HEK293T (cell line): ENCODE measurements around the gene NFATC1.

Source experiments
- CTCF ChIA-PET: fragments of 350-600 bp; formaldehyde crosslinking; extraction: SDS; loops from one replicate; lab custom pipeline; 2021; ENCODE audit warnings: antibody characterized with exemption, inconsistent platforms; lab: Yijun Ruan, JAX
- POLR2A ChIA-PET: fragments of 350-600 bp; formaldehyde crosslinking; extraction: SDS; loops from one replicate; lab custom pipeline; 2020; ENCODE audit warnings: antibody characterized with exemption, inconsistent platforms; lab: Yijun Ruan, JAX
- DNase-seq: peaks from one replicate; pipeline ENCODE4 v3.0.0; 2012; ENCODE audit warnings: mixed read lengths; ENCODE audit errors: extremely low spot score
- ARNT ChIP-seq: fragments of 450-650 bp; IDR thresholded peaks from 2 replicates; pipeline ENCODE4 v1.6.1; 2017; ENCODE audit warnings: mild to moderate bottlenecking
- BHLHE40 ChIP-seq: fragments of 450-650 bp; IDR thresholded peaks from 2 replicates; pipeline ENCODE4 v1.6.1; 2016; ENCODE audit warnings: mild to moderate bottlenecking, moderate library complexity, borderline replicate concordance
- CTBP1 ChIP-seq: fragments of 450-650 bp; IDR thresholded peaks from 2 replicates; pipeline ENCODE4 v1.6.1; 2016; ENCODE audit warnings: borderline replicate concordance
- ELF4 ChIP-seq: fragments of 450-650 bp; IDR thresholded peaks from 2 replicates; pipeline ENCODE4 v1.6.1; 2017; ENCODE audit warnings: antibody characterized with exemption
- FOXA1 ChIP-seq: fragments of 450-650 bp; IDR thresholded peaks from 2 replicates; pipeline ENCODE4 v1.6.1; 2016; ENCODE audit warnings: mild to moderate bottlenecking
- FOXK2 ChIP-seq: fragments of 450-650 bp; IDR thresholded peaks from 2 replicates; pipeline ENCODE4 v1.6.1; 2016; ENCODE audit warnings: mild to moderate bottlenecking
- FOXM1 ChIP-seq: fragments of 450-650 bp; IDR thresholded peaks from 2 replicates; pipeline ENCODE4 v1.6.1; 2017; ENCODE audit warnings: mild to moderate bottlenecking, borderline replicate concordance
- HDGF ChIP-seq: fragments of 450-650 bp; IDR thresholded peaks from 2 replicates; pipeline ENCODE4 v1.6.1; 2017; ENCODE audit warnings: antibody characterized with exemption, borderline replicate concordance
- L3MBTL2 ChIP-seq: fragments of 450-650 bp; conservative IDR thresholded peaks from 2 replicates; pipeline ENCODE4 v1.6.1; 2016; ENCODE audit warnings: mild to moderate bottlenecking
- LEF1 ChIP-seq: fragments of 450-650 bp; IDR thresholded peaks from 2 replicates; pipeline ENCODE4 v1.6.1; 2017; ENCODE audit warnings: mild to moderate bottlenecking, borderline replicate concordance
- NFRKB ChIP-seq: fragments of 450-650 bp; IDR thresholded peaks from 2 replicates; pipeline ENCODE4 v1.6.1; 2016; ENCODE audit warnings: mild to moderate bottlenecking, moderate library complexity
- SP1 ChIP-seq: fragments of 450-650 bp; IDR thresholded peaks from 2 replicates; pipeline ENCODE4 v1.6.1; 2017
- SUZ12 ChIP-seq: fragments of 450-650 bp; IDR thresholded peaks from 2 replicates; pipeline ENCODE4 v1.6.1; 2016; ENCODE audit warnings: mild to moderate bottlenecking
- TARDBP ChIP-seq: fragments of 450-650 bp; IDR thresholded peaks from 2 replicates; pipeline ENCODE4 v1.6.1; 2016
- ZNF384 ChIP-seq: fragments of 450-650 bp; IDR thresholded peaks from 2 replicates; pipeline ENCODE4 v1.6.1; 2016
- TF ChIP-seq, protein P1 (sequence below): fragments of 450-650 bp; IDR thresholded peaks from 2 replicates; pipeline ENCODE4 v1.6.1; 2016

NFATC1 gene

GRCh38 chr18:79522451-79523205 lies 126.9 kb downstream of the NFATC1 start:
- TF ChIP-seq FOXA1 (no peak), LEF1 (no peak), CTBP1 (no peak), ELF4 (no peak), SP1 (no peak)
- CTCF ChIA-PET = no interaction called here
- POLR2A ChIA-PET = no interaction called here

DNA sequence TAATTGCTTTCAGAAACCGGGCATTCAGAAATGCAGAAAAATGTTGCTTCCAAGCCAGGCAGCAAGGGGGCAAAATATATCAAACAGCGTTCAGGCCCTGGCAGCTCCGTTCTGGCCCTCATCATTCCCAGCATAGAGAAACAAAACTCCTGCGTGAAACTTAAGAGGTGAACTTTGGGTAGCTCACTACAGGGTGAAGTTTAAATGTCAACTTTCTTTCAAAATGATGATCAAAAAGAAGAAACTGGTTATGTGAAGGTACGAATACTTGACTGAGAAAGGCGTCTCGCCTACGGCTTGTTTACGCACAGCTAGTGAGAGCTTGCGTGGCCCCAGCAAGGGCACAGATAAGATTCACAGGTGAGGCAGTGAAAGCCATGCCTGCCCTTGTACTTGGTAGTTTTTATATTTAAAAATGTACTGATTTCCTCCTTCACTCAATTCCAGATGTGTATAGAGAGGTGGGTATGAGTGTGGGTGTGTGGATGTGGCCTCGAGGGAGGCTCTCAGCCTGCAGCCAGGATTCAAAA lies 127.5 kb downstream of the NFATC1 start:
- CTCF ChIA-PET = no interaction called here
- DNase-seq = no peak

More at GRCh38 chr18:79522451-79523205, 126.9 kb downstream of the NFATC1 start:
- DNase-seq = no peak

GRCh38 chr18:79523736-79524180 lies 128.0 kb downstream of the NFATC1 start:
- CTCF ChIA-PET = no interaction called here
- TF ChIP-seq BHLHE40 (no peak), SUZ12 (no peak), FOXA1 (no peak), FOXM1 (no peak), ZNF384 (no peak), SP1 (no peak), ELF4 (no peak), FOXK2 (no peak), NFRKB (no peak)
- TF ChIP-seq, protein P1, sequence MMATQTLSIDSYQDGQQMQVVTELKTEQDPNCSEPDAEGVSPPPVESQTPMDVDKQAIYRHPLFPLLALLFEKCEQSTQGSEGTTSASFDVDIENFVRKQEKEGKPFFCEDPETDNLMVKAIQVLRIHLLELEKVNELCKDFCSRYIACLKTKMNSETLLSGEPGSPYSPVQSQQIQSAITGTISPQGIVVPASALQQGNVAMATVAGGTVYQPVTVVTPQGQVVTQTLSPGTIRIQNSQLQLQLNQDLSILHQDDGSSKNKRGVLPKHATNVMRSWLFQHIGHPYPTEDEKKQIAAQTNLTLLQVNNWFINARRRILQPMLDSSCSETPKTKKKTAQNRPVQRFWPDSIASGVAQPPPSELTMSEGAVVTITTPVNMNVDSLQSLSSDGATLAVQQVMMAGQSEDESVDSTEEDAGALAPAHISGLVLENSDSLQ = no peak
- no peak for DNase-seq
- POLR2A ChIA-PET = no interaction called here

More for the DNA sequence above, 127.5 kb downstream of the NFATC1 start:
- TF ChIP-seq LEF1 = no peak
- no peak for TF ChIP-seq L3MBTL2
- TF ChIP-seq NFRKB = no peak
- TF ChIP-seq ZNF384 = no peak
- no peak for TF ChIP-seq HDGF
- no peak for TF ChIP-seq ELF4
- no peak for TF ChIP-seq TARDBP
- TF ChIP-seq FOXM1 = no peak
- TF ChIP-seq FOXK2 = no peak
- TF ChIP-seq CTBP1 = no peak
- TF ChIP-seq SP1 = no peak
- no peak for TF ChIP-seq FOXA1
- no peak for TF ChIP-seq ARNT
- TF ChIP-seq BHLHE40 = no peak
- no peak for TF ChIP-seq SUZ12
- TF ChIP-seq, protein P1 = no peak
- POLR2A ChIA-PET = no interaction called here

DNA sequence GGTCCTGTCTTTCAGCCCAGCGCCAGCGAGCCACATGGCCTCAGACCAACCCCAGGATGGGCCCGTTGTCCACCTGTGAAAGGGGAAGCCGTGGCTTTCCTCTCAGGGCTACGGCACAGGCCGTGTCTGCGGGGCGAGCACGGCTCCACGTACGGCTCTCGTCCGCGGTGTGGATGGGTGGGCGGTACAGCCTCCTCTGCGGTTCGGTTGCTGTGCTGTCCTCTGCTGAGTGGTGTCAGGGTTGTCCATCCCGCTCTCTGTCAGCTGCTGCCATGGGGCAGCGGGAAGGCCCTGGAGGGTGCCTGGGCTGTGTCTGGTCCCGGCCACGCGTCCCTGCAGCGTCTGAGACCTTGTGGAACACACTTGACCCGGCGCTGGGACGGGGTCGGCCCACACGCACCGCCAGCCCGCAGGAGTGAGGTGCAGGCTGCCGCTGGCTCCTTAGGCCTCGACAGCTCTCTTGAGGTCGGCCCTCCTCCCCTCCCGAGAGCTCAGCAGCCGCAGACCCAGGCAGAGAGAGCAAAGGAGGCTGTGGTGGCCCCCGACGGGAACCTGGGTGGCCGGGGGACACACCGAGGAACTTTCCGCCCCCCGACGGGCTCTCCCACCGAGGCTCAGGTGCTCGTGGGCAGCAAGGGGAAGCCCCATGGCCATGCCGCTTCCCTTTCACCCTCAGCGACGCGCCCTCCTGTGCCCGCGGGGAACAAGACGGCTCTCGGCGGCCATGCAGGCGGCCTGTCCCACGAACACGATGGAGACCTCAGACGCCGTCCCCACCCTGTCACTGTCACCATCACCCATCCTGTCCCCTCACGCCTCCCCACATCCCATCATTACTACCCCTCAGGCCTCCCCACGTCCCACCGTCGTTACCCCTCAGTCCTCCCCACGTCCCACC lies 128.7 kb downstream of the NFATC1 start:
- POLR2A ChIA-PET = no interaction called here
- TF ChIP-seq SP1 (no peak), TARDBP (no peak), ZNF384 (no peak), LEF1 (no peak), ELF4 (no peak)
- CTCF ChIA-PET = no interaction called here
- no peak for DNase-seq

- ChIA-PET CTCF (no interaction called here), POLR2A (no interaction called here)
- no peak for DNase-seq
- no peak for TF ChIP-seq FOXK2
Measured at GRCh38 chr18:79525556-79526467, 130.1 kb downstream of the NFATC1 start.
